Mononuclear cell (primary cell): Measurements from ENCODE around the gene MRPS27. TPM values are rescaled to one million over a fixed set of nuclear protein-coding genes. Genes with fewer than 3 reads are reported as not detected.

Experiments used
- H3K27me3 ChIP-seq: 2 replicates; pipeline ENCODE4 v1.6.0; 2011; ENCODE audit warnings: low read length, control low read depth; ENCODE audit not compliant: insufficient read depth
- H3K4me1 ChIP-seq: 2 replicates; pipeline ENCODE4 v1.5.1; 2011; ENCODE audit warnings: mild to moderate bottlenecking, low read length, control low read depth; ENCODE audit not compliant: insufficient read depth
- H3K4me3 ChIP-seq: 2 replicates; pipeline ENCODE4 v1.5.1; 2011; ENCODE audit warnings: mild to moderate bottlenecking, low read length, moderate library complexity
- H3K9me3 ChIP-seq: 2 replicates; pipeline ENCODE4 v1.5.1; 2011; ENCODE audit warnings: low read depth, mild to moderate bottlenecking, control low read depth, low read length
- total RNA-seq: library from RNA; depleted of rRNA; stranded (reverse); fragments of >200 nt; gene quantifications from one replicate; pipeline ENCODE4 v1.2.3, GENCODE V29; 2012

MRPS27 gene
- total RNA-seq, 1 donor = 45.1 TPM

GRCh38 chr5:72288924-72289323 lies 31.1 kb downstream of the MRPS27 start:
- Histone ChIP-seq H3K4me1 (peaks cover 8% of the 10 kb centered on the region), H3K9me3 (no peaks in the 10 kb centered on the region), H3K27me3 (no peaks in the 10 kb centered on the region), H3K4me3 (no peak overlapping the region)

- Histone ChIP-seq H3K9me3 (no peaks in the 10 kb centered on the region), H3K27me3 (no peaks in the 10 kb centered on the region), H3K4me1 (peaks cover 8% of the 10 kb centered on the region), H3K4me3 (no peak overlapping the region)
Observed at GRCh38 chr5:72286798-72287197, 33.2 kb downstream of the MRPS27 start.

- H3K27me3 ChIP-seq = no peaks in the 10 kb centered on the region
- no peak overlapping the region for H3K4me3 ChIP-seq
- H3K9me3 ChIP-seq = no peaks in the 10 kb centered on the region
- peaks cover 8% of the 10 kb centered on the region for H3K4me1 ChIP-seq
Observed at GRCh38 chr5:72285424-72285821, 34.6 kb downstream of the MRPS27 start.

GRCh38 chr5:72284559-72285423 lies 35.2 kb downstream of the MRPS27 start:
- H3K4me1 ChIP-seq = peaks cover 8% of the 10 kb centered on the region
- no peaks in the 10 kb centered on the region for H3K9me3 ChIP-seq
- no peak overlapping the region for H3K4me3 ChIP-seq
- no peaks in the 10 kb centered on the region for H3K27me3 ChIP-seq

- Histone ChIP-seq H3K27me3 (no peaks in the 10 kb centered on the region), H3K4me3 (no peak overlapping the region), H3K9me3 (no peaks in the 10 kb centered on the region), H3K4me1 (peaks cover 8% of the 10 kb centered on the region)
Observed at GRCh38 chr5:72283358-72283757, 36.7 kb downstream of the MRPS27 start.

- Histone ChIP-seq H3K4me1 (peaks cover 8% of the 10 kb centered on the region), H3K9me3 (no peaks in the 10 kb centered on the region), H3K27me3 (no peaks in the 10 kb centered on the region), H3K4me3 (no peak overlapping the region)
Observed at GRCh38 chr5:72282878-72283277, 37.2 kb downstream of the MRPS27 start.

GRCh38 chr5:72281764-72282499 lies 38.1 kb downstream of the MRPS27 start:
- Histone ChIP-seq H3K4me1 (peaks cover 8% of the 10 kb centered on the region), H3K27me3 (no peaks in the 10 kb centered on the region), H3K4me3 (no peak overlapping the region), H3K9me3 (no peaks in the 10 kb centered on the region)

GRCh38 chr5:72281430-72281763 lies 38.6 kb downstream of the MRPS27 start:
- Histone ChIP-seq H3K9me3 (no peaks in the 10 kb centered on the region), H3K4me3 (no peak overlapping the region), H3K27me3 (no peaks in the 10 kb centered on the region), H3K4me1 (peaks cover 8% of the 10 kb centered on the region)

GRCh38 chr5:72280581-72281069 lies 39.4 kb downstream of the MRPS27 start:
- Histone ChIP-seq H3K9me3 (no peaks in the 10 kb centered on the region), H3K27me3 (no peaks in the 10 kb centered on the region), H3K4me1 (peaks cover 8% of the 10 kb centered on the region), H3K4me3 (no peak overlapping the region)

GRCh38 chr5:72276219-72276752 lies 43.8 kb downstream of the MRPS27 start:
- Histone ChIP-seq H3K4me1 (no peaks in the 10 kb centered on the region), H3K27me3 (no peaks in the 10 kb centered on the region), H3K9me3 (no peaks in the 10 kb centered on the region), H3K4me3 (no peak overlapping the region)

GRCh38 chr5:72273547-72273946 lies 46.5 kb downstream of the MRPS27 start:
- Histone ChIP-seq H3K27me3 (no peaks in the 10 kb centered on the region), H3K9me3 (no peaks in the 10 kb centered on the region), H3K4me3 (no peak overlapping the region), H3K4me1 (no peaks in the 10 kb centered on the region)

- H3K4me1 ChIP-seq = no peaks in the 10 kb centered on the region
- no peak overlapping the region for H3K4me3 ChIP-seq
- no peaks in the 10 kb centered on the region for H3K27me3 ChIP-seq
- H3K9me3 ChIP-seq = no peaks in the 10 kb centered on the region
Observed at GRCh38 chr5:72272398-72272797, 47.6 kb downstream of the MRPS27 start.

GRCh38 chr5:72271702-72272101 lies 48.3 kb downstream of the MRPS27 start:
- H3K4me1 ChIP-seq = no peaks in the 10 kb centered on the region
- H3K4me3 ChIP-seq = no peak overlapping the region
- H3K27me3 ChIP-seq = no peaks in the 10 kb centered on the region
- H3K9me3 ChIP-seq = no peaks in the 10 kb centered on the region

GRCh38 chr5:72270037-72270436 lies 50.0 kb downstream of the MRPS27 start:
- no peaks in the 10 kb centered on the region for H3K9me3 ChIP-seq
- H3K4me3 ChIP-seq = no peak overlapping the region
- H3K4me1 ChIP-seq = no peaks in the 10 kb centered on the region
- H3K27me3 ChIP-seq = no peaks in the 10 kb centered on the region

- H3K4me1 ChIP-seq = no peaks in the 10 kb centered on the region
- no peaks in the 10 kb centered on the region for H3K27me3 ChIP-seq
- H3K9me3 ChIP-seq = no peaks in the 10 kb centered on the region
- H3K4me3 ChIP-seq = no peak overlapping the region
Observed at GRCh38 chr5:72269411-72269780, 50.6 kb downstream of the MRPS27 start.
